ENCODE results near the gene TXLNB.

Gene TXLNB

DNA sequence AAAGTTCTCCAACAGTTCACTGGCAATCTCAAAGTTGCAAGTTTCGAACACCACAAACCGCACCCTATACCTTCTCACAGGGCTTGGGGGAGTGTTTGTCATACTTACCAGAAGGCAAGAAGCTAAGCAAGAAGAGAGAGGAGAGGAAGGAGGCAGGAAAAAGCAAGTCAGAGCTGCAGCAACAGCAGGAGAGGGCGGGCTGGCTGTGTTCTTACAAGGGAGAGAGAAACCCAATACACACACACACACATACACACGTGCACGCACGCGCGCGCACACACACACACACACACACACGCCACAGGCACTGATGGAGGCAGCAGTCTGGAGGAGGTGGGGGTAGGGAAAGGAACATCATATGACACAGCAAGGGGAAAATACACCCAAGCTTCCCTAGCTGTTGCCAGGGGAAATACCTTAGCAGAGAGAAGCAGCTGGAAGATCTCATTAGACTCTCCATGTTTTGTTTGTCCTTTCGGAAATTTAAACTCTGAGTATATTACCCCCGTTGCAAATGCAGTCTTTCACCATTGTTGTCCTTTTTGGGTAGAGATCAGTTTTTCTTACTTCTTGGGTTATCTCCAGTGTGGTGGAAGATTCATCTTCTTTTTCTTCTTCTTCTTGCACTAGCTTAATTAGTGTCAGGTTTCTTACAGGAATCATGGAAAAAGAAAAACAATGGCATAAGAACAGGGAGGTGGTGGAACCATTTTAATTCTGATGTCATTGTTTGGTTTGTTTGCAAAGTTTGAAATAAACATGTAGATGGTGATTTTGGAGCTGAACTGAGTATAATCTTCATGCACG is at the start of gene TXLNB:
Gene TXLNB, minus strand, starts transcription at position 186 of the 807 bp plus-strand sequence. CDS start 3,099 bp downstream, outside the sequence.
- ChIA-PET POLR2A (interaction anchor here (1.2 kb wide), 1 partner anchor 83 kb away, joined by 8 read pairs; the partner anchor contains the start of gene CITED2), CTCF (interaction anchor here (0.7 to 1.6 kb wide), 6 partner anchors 9 to 1321 kb away, joined by 3 to 6 read pairs (median 4); no protein-coding TSS in a partner anchor)
- Histone ChIP-seq H3K9me3 (ENCODE audit: control insufficient read depth, insufficient read depth, low read depth, low read length) (no peaks in the 10 kb centered on the region), H3K36me3 (ENCODE audit: control insufficient read depth in 2 of 2, insufficient read depth in 1 of 2, low read length in 2 of 2) (no peaks in the 10 kb centered on the region), H3K4me3 (ENCODE audit: low read depth, low read length) (peak within 1 kb of the TSS; percentile 5), H3K4me1 (ENCODE audit: control insufficient read depth, insufficient read depth, low read length) (peaks cover 9% of the 10 kb centered on the region), H3K27ac (ENCODE audit: extremely low read depth, low read depth, low read length) (no peak within 1 kb of the TSS)
- peak; percentile 99 for TF ChIP-seq ZNF19 (tag by site-specific recombination; IDR thresholded peaks at IDR 0.05; ENCODE audit: low read depth)
- no peak for TF ChIP-seq GFI1B (tag by site-specific recombination; IDR thresholded peaks at IDR 0.05)
- TF ChIP-seq ZNF777 (tag by site-specific recombination; IDR thresholded peaks at IDR 0.05; ENCODE audit: borderline replicate concordance) = peak; percentile 66; the same call in 1 of the 2 replicates
- TF ChIP-seq ZNF10 (tag by site-specific recombination; IDR thresholded peaks at IDR 0.05) = 0 out of 2 replicates have a peak, but pooled peaks have one; percentile 11
- 0 out of 2 replicates have a peak, but pooled peaks have one; percentile 40 for TF ChIP-seq ZNF600 (tag by site-specific recombination; IDR thresholded peaks at IDR 0.05)
- TF ChIP-seq, protein P1, sequence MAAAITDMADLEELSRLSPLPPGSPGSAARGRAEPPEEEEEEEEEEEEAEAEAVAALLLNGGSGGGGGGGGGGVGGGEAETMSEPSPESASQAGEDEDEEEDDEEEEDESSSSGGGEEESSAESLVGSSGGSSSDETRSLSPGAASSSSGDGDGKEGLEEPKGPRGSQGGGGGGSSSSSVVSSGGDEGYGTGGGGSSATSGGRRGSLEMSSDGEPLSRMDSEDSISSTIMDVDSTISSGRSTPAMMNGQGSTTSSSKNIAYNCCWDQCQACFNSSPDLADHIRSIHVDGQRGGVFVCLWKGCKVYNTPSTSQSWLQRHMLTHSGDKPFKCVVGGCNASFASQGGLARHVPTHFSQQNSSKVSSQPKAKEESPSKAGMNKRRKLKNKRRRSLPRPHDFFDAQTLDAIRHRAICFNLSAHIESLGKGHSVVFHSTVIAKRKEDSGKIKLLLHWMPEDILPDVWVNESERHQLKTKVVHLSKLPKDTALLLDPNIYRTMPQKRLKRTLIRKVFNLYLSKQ (tag by site-specific recombination; IDR thresholded peaks at IDR 0.05; ENCODE audit: borderline replicate concordance) = no peak
- TF ChIP-seq ZBTB1 (tag by site-specific recombination; IDR thresholded peaks at IDR 0.05) = no peak
- TF ChIP-seq GLIS2 (tag by site-specific recombination; IDR thresholded peaks at IDR 0.05) = no peak; the same call in 1 of the 2 replicates
- TF ChIP-seq ZNF624 (tag by site-specific recombination; IDR thresholded peaks at IDR 0.05) = no peak
- no peak for TF ChIP-seq SP3 (tag by site-specific recombination; IDR thresholded peaks at IDR 0.05)
- no peak for TF ChIP-seq ZNF48 (tag by site-specific recombination; IDR thresholded peaks at IDR 0.05)
- TF ChIP-seq ZNF529 (tag by site-specific recombination; IDR thresholded peaks at IDR 0.05; ENCODE audit: insufficient replicate concordance) = no peak
- no peak for TF ChIP-seq ZNF660 (tag by site-specific recombination; IDR thresholded peaks at IDR 0.05)
- no peak for TF ChIP-seq OVOL3 (tag by site-specific recombination; IDR thresholded peaks at IDR 0.05)
- TF ChIP-seq KLF10 (tag by site-specific recombination; IDR thresholded peaks at IDR 0.05) = no peak
- TF ChIP-seq, protein P2, sequence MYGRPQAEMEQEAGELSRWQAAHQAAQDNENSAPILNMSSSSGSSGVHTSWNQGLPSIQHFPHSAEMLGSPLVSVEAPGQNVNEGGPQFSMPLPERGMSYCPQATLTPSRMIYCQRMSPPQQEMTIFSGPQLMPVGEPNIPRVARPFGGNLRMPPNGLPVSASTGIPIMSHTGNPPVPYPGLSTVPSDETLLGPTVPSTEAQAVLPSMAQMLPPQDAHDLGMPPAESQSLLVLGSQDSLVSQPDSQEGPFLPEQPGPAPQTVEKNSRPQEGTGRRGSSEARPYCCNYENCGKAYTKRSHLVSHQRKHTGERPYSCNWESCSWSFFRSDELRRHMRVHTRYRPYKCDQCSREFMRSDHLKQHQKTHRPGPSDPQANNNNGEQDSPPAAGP (tag by site-specific recombination; IDR thresholded peaks at IDR 0.05) = no peak
- no peak for TF ChIP-seq ZNF571 (tag by site-specific recombination; IDR thresholded peaks at IDR 0.05)
- TF ChIP-seq PRDM4 (tag by site-specific recombination; IDR thresholded peaks at IDR 0.05) = 0 out of 2 replicates have a peak, but pooled peaks have one; percentile 19
- TF ChIP-seq ZBTB21 (tag by site-specific recombination; IDR thresholded peaks at IDR 0.05) = peak; percentile 73
- peak; percentile 94 for TF ChIP-seq ZNF169 (tag by site-specific recombination; IDR thresholded peaks at IDR 0.05)
- peak; percentile 32; the same call in 1 of the 2 replicates for TF ChIP-seq PRDM6 (tag by site-specific recombination; IDR thresholded peaks at IDR 0.05)
- 0 out of 2 replicates have a peak, but pooled peaks have one; percentile 79 for TF ChIP-seq ZNF792 (tag by site-specific recombination; IDR thresholded peaks at IDR 0.05)
- TF ChIP-seq, protein P3, sequence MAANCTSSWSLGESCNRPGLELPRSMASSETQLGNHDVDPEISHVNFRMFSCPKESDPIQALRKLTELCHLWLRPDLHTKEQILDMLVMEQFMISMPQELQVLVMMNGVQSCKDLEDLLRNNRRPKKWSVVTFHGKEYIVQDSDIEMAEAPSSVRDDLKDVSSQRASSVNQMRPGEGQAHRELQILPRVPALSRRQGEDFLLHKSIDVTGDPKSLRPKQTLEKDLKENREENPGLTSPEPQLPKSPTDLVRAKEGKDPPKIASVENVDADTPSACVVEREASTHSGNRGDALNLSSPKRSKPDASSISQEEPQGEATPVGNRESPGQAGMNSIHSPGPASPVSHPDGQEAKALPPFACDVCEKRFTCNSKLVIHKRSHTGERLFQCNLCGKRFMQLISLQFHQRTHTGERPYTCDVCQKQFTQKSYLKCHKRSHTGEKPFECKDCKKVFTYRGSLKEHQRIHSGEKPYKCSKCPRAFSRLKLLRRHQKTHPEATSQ (tag by site-specific recombination; IDR thresholded peaks at IDR 0.05) = no peak
- peak; percentile 87 for TF ChIP-seq ZNF843 (tag by site-specific recombination; IDR thresholded peaks at IDR 0.05)
- no peak for TF ChIP-seq ZNF302 (tag by site-specific recombination; IDR thresholded peaks at IDR 0.05; ENCODE audit: low read depth)
- no peak for TF ChIP-seq ZNF391 (tag by site-specific recombination; IDR thresholded peaks at IDR 0.05; ENCODE audit: borderline replicate concordance, low read depth)
- peak; percentile 45; the same call in 1 of the 2 replicates for TF ChIP-seq ZEB2 (tag by site-specific recombination; IDR thresholded peaks at IDR 0.05)
- no peak for TF ChIP-seq ZNF768 (tag by site-specific recombination; IDR thresholded peaks at IDR 0.05)
- TF ChIP-seq KLF7 (tag by site-specific recombination; IDR thresholded peaks at IDR 0.05; ENCODE audit: borderline replicate concordance) = peak; percentile 65
- TF ChIP-seq ZNF626 (tag by site-specific recombination; IDR thresholded peaks at IDR 0.05) = no peak

Data from HEK293 (cell line).